ENCODE results near the gene TULP4. TPM values are rescaled to one million over a fixed set of nuclear protein-coding genes. Genes with fewer than 3 reads are reported as not detected.
A peak's percentile ranks its signal among the peaks of the same experiment; 100 is the strongest.

The TULP4 gene
- total RNA-seq, 1 experiment from 2014 or later: 64.6 TPM

- no peaks in the 10 kb centered on the region for H3K23me2 ChIP-seq (ENCODE audit: insufficient read length, low read depth, low read length, poor library complexity, severe bottlenecking)
- H3K23ac ChIP-seq (ENCODE audit: insufficient read length, low read depth, low read length): no peak overlapping the region
- H3K79me2 ChIP-seq (ENCODE audit: insufficient read depth, low read length): no peaks in the 10 kb centered on the region; the same call in 1 of the 2 replicates
- H4K8ac ChIP-seq (replicated peaks; ENCODE audit: insufficient read length, low read depth, low read length): no peak overlapping the region
- no peaks in the 10 kb centered on the region; the same call in 1 of the 2 replicates for H3K4me1 ChIP-seq (ENCODE audit: insufficient read depth, low read length)
- no peak for TF ChIP-seq CTCF (conservative IDR thresholded peaks at IDR 0.05)
- H3K4me1 Mint-ChIP-seq: peaks cover 16 to 18% of the 10 kb centered on the region in 2 experiments
- H4K20me1 ChIP-seq (ENCODE audit: control insufficient read depth, insufficient read depth, insufficient read length): no peaks in the 10 kb centered on the region
- H4K5ac ChIP-seq (ENCODE audit: insufficient read length, low read depth, low read length): no peak overlapping the region
- no peaks in the 10 kb centered on the region for H3K79me1 ChIP-seq (ENCODE audit: insufficient read depth, low read depth, low read length, poor library complexity, severe bottlenecking)
- H2BK15ac ChIP-seq (ENCODE audit: low read depth, low read length): no peak overlapping the region
- H3K14ac ChIP-seq (ENCODE audit: insufficient read depth, low read length): no peak overlapping the region
- H2AFZ ChIP-seq (ENCODE audit: low read length): no peak overlapping the region
- no peak for DNase-seq
- no CpG with 5 or more reads among the region's 3 CpGs for WGBS (ENCODE audit: extremely low coverage, insufficient read length, low lambda C conversion rate)
- no peak overlapping the region for H3T11ph ChIP-seq (ENCODE audit: low read length)
- peaks cover 13 to 30% (median 17%) of the 10 kb centered on the region in 3 experiments for H3K36me3 Mint-ChIP-seq (ENCODE audit: insufficient read depth in 1 of 3, low read depth in 3 of 3)
- H3K9ac ChIP-seq (ENCODE audit: extremely low read depth, insufficient read length, low read length): no peak overlapping the region
- H3K9me3 Mint-ChIP-seq: peaks cover 0 to 2% of the 10 kb centered on the region in 2 experiments; a peak in 1 of 5 replicates
- no peak overlapping the region for H3K4me3 Mint-ChIP-seq
- H3K18ac ChIP-seq (ENCODE audit: insufficient read length, low read depth, low read length): no peak overlapping the region
- H3K27ac Mint-ChIP-seq: peak overlapping the region in 1 of 3 experiments; percentile 33; a peak in 1 of 7 replicates
- no peak overlapping the region for H3K27ac ChIP-seq (ENCODE audit: insufficient read length, low read depth, low read length)
- no peak overlapping the region for H2BK5ac ChIP-seq (ENCODE audit: insufficient read length, low read length)
- no peak overlapping the region for H2AK5ac ChIP-seq (ENCODE audit: insufficient read length, low read length)
- H3K27me3 Mint-ChIP-seq (ENCODE audit: low read depth): no peaks in the 10 kb centered on the region
- no peak overlapping the region for H3K4me2 ChIP-seq (ENCODE audit: insufficient read depth, insufficient read length, low read length)
- no peak overlapping the region for H2BK20ac ChIP-seq (ENCODE audit: low read depth, low read length, poor library complexity, severe bottlenecking)
- H4K91ac ChIP-seq (ENCODE audit: insufficient read length, low read depth, low read length): no peak overlapping the region
- H3K9me3 ChIP-seq (ENCODE audit: control insufficient read depth, low read depth, low read length): no peaks in the 10 kb centered on the region
- no peak overlapping the region for H3K56ac ChIP-seq (ENCODE audit: insufficient read length, low read depth, low read length)
- no peak overlapping the region for H2BK12ac ChIP-seq (ENCODE audit: insufficient read length, low read depth, low read length)
- no peak overlapping the region for H2BK120ac ChIP-seq (ENCODE audit: low read depth, low read length, poor library complexity, severe bottlenecking)
- H3K4ac ChIP-seq (ENCODE audit: low read depth, low read length): no peak overlapping the region
- H3K27me3 ChIP-seq (ENCODE audit: insufficient read depth, low read length): no peaks in the 10 kb centered on the region
These were observed 42.6 kb upstream of the TULP4 start for GRCh38 chr6:158269657-158270056.

All from H9 (cell line).